GM12878 (cell line): ENCODE data around the gene DDX50. TPM values are rescaled to one million over a fixed set of nuclear protein-coding genes. Genes with fewer than 3 reads are reported as not detected.

Source experiments
- BRCA1 ChIP-seq: IDR thresholded peaks from 2 replicates; pipeline ENCODE4 v1.6.1; 2011; ENCODE audit warnings: low read depth, low read length, improper control_type of control experiment
- CEBPB ChIP-seq, 2 experiments: fragments of 150-350 bp in 1 of 2; IDR thresholded peaks; 2 replicates each; pipeline ENCODE4 v1.6.1; 2012 to 2014; ENCODE audit warnings: low read depth in 2 of 2, low read length in 2 of 2, borderline replicate concordance in 1 of 2, inconsistent platforms in 1 of 2
- JUND ChIP-seq: IDR thresholded peaks from 2 replicates; pipeline ENCODE4 v1.6.1; 2012; ENCODE audit warnings: low read depth, mild to moderate bottlenecking, low read length, improper control_type of control experiment, moderate library complexity
- MEF2B ChIP-seq: fragments of 450-650 bp; IDR thresholded peaks from 2 replicates; pipeline ENCODE4 v1.6.1; 2018; ENCODE audit warnings: mild to moderate bottlenecking, moderate library complexity; ENCODE audit not compliant: partially characterized antibody, poor library complexity, severe bottlenecking
- MYB ChIP-seq: fragments of 150-350 bp; IDR thresholded peaks from 2 replicates; pipeline ENCODE4 v1.6.1; 2014; ENCODE audit warnings: mild to moderate bottlenecking, low read depth, low read length, borderline replicate concordance
- NFYA ChIP-seq: IDR thresholded peaks from 2 replicates; pipeline ENCODE4 v1.6.1; 2011; ENCODE audit warnings: low read depth, mild to moderate bottlenecking, low read length, improper control_type of control experiment, borderline replicate concordance
- NR2C1 ChIP-seq: fragments of 450-650 bp; IDR thresholded peaks from 2 replicates; pipeline ENCODE4 v1.6.1; 2017; ENCODE audit warnings: antibody characterized with exemption, mild to moderate bottlenecking, moderate library complexity
- NR2C2 ChIP-seq: IDR thresholded peaks from 2 replicates; pipeline ENCODE4 v1.6.1; 2011; ENCODE audit warnings: borderline replicate concordance, low read depth; ENCODE audit not compliant: control insufficient read depth, insufficient read length
- PAX5 ChIP-seq: IDR thresholded peaks from 2 replicates; pipeline ENCODE4 v1.6.1; 2011; ENCODE audit warnings: low read depth, low read length, borderline replicate concordance
- POLR2A ChIP-seq: IDR thresholded peaks from 2 replicates; pipeline ENCODE4 v1.6.1; 2011; ENCODE audit warnings: low read depth, mild to moderate bottlenecking, low read length
- POU2F2 ChIP-seq: IDR thresholded peaks from 3 replicates; pipeline ENCODE4 v1.6.1; 2011; ENCODE audit warnings: low read depth, mild to moderate bottlenecking, low read length, borderline replicate concordance
- RBBP5 ChIP-seq: fragments of 200-600 bp; sonication (generic); conservative IDR thresholded peaks from 2 replicates; pipeline ENCODE4 v1.6.1; 2016
- SMARCA5 ChIP-seq: fragments of 450-650 bp; IDR thresholded peaks from 2 replicates; pipeline ENCODE4 v1.6.1; 2017; ENCODE audit warnings: mild to moderate bottlenecking
- SPI1 ChIP-seq: IDR thresholded peaks from 2 replicates; pipeline ENCODE4 v1.6.1; 2011; ENCODE audit warnings: low read depth, mild to moderate bottlenecking, low read length, moderate library complexity, borderline replicate concordance; ENCODE audit not compliant: insufficient read depth
- SUZ12 ChIP-seq: fragments of 200-600 bp; sonication (generic); IDR thresholded peaks from one replicate; pipeline ENCODE4 v1.6.1; 2018; ENCODE audit warnings: antibody characterized with exemption, mild to moderate bottlenecking; ENCODE audit not compliant: unreplicated experiment
- TCF7 ChIP-seq: IDR thresholded peaks from 2 replicates; pipeline ENCODE4 v1.6.1; 2014; ENCODE audit warnings: antibody characterized with exemption, borderline replicate concordance
- YY1 ChIP-seq: IDR thresholded peaks from 2 replicates; pipeline ENCODE4 v1.6.1; 2011; ENCODE audit warnings: low read depth, mild to moderate bottlenecking, low read length
- ZNF24 ChIP-seq: fragments of 450-650 bp; IDR thresholded peaks from 2 replicates; pipeline ENCODE4 v1.6.1; 2017; ENCODE audit warnings: antibody characterized with exemption, mild to moderate bottlenecking
- polyA plus RNA-seq, 11 experiments: library from polyadenylated mRNA; depleted of rRNA in 4 of 11; unstranded in 6 of 11; stranded (reverse) in 5 of 11; fragments of >200 nt; fragmentation: Nextera tagmentation in 4 of 11; fragmentation: Illumina TruSeq in 1 of 11; extraction: Ambion mirVana in 4 of 11; extraction: Trizol in 1 of 11; gene quantifications; 1 replicate in 1 of 11; 2 replicates in 10 of 11; pipeline versions ENCODE4 v1.2.1 to v1.2.3, GENCODE V29; 2011 to 2016; ENCODE audit warnings: inconsistent platforms in 2 of 11, missing spikeins in 2 of 11, low read depth in 1 of 11
- total RNA-seq, 4 experiments: library from RNA; depleted of rRNA in 3 of 4; stranded (reverse); fragments of >200 nt in 3 of 4; fragmentation: Illumina TruSeq in 1 of 4; extraction: Trizol in 1 of 4; gene quantifications; 2 replicates each; pipeline versions ENCODE4 v1.2.1 to v1.2.3, GENCODE V29; 2013 to 2021
- TF ChIP-seq, protein P1 (sequence below): IDR thresholded peaks from 2 replicates; pipeline ENCODE4 v1.6.1; 2011; ENCODE audit warnings: mild to moderate bottlenecking, low read depth, low read length, moderate library complexity; ENCODE audit not compliant: insufficient replicate concordance
- TF ChIP-seq, protein P2 (sequence below): fragments of 450-650 bp; formaldehyde crosslinking; IDR thresholded peaks from 2 replicates; pipeline ENCODE4 v1.4.0; 2020; ENCODE audit warnings: mild to moderate bottlenecking, moderate library complexity
- TF ChIP-seq, protein P3 (sequence below): fragments of 450-650 bp; IDR thresholded peaks from 2 replicates; pipeline ENCODE4 v1.6.1; 2017; ENCODE audit warnings: mild to moderate bottlenecking
- TF ChIP-seq, protein P4 (sequence below): fragments of 450-650 bp; IDR thresholded peaks from 2 replicates; pipeline ENCODE4 v1.6.1; 2017; ENCODE audit warnings: low read depth, mild to moderate bottlenecking, moderate library complexity

The DDX50 gene
- total and polyA plus RNA-seq, 10 of the 15 experiments (the other 5 are each of a cell fraction or from before 2014, with no cell fraction given): 24.9 to 52.0 (median 36.8) TPM

DNA sequence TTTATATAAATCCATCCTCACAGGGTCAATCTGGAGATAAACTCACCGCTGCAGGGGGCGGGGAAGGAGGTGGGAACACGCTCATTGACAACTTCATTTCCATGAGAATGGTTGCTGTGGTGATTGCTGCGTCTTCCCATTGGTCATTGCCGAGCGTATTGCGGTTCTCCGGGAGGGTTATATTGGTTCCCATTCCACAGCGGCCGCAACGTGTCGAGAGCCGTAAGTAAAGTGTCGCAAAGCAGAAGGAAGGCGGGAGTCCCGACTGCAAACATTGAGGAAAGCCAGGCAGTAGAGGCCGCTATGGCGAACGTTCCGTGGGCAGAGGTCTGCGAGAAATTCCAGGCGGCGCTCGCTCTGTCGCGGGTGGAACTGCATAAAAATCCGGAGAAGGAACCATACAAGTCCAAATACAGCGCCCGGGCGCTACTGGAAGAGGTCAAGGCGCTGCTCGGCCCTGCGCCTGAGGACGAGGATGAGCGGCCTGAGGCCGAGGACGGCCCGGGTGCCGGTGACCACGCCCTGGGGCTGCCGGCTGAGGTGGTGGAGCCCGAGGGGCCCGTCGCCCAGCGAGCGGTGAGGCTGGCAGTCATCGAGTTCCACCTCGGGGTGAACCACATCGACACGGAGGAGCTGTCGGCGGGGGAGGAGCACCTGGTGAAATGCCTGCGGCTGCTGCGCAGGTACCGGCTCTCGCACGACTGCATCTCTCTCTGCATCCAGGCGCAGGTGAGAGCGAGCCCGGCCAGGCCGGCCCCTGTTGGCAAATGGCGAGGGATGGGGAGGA lies 87.6 kb downstream of the DDX50 start, which contains the start of gene KIFBP (continued):
- TF ChIP-seq SUZ12 (no peak), ZNF24 (no peak), MYB (no peak), CEBPB (IDR thresholded peaks at IDR 0.05; ENCODE audit: borderline replicate concordance in 1 of 2, low read depth in 2 of 2, low read length in 2 of 2) (no peak), TCF7 (no peak), BRCA1 (no peak), NFYA (peak; percentile 14; the same call in 1 of the 2 replicates), NR2C2 (no peak), RBBP5 (no peak), POU2F2 (peak; percentile 70; the same call in 1 of the 3 replicates), JUND (no peak), PAX5 (no peak), SPI1 (no peak), POLR2A (peak; percentile 86), MEF2B (no peak), SMARCA5 (peak; percentile 66), YY1 (peak; percentile 81; the same call in 1 of the 2 replicates), NR2C1 (no peak)
- TF ChIP-seq, protein P1, sequence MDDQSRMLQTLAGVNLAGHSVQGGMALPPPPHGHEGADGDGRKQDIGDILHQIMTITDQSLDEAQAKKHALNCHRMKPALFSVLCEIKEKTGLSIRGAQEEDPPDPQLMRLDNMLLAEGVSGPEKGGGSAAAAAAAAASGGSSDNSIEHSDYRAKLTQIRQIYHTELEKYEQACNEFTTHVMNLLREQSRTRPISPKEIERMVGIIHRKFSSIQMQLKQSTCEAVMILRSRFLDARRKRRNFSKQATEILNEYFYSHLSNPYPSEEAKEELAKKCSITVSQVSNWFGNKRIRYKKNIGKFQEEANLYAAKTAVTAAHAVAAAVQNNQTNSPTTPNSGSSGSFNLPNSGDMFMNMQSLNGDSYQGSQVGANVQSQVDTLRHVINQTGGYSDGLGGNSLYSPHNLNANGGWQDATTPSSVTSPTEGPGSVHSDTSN: no peak
- TF ChIP-seq, protein P2, sequence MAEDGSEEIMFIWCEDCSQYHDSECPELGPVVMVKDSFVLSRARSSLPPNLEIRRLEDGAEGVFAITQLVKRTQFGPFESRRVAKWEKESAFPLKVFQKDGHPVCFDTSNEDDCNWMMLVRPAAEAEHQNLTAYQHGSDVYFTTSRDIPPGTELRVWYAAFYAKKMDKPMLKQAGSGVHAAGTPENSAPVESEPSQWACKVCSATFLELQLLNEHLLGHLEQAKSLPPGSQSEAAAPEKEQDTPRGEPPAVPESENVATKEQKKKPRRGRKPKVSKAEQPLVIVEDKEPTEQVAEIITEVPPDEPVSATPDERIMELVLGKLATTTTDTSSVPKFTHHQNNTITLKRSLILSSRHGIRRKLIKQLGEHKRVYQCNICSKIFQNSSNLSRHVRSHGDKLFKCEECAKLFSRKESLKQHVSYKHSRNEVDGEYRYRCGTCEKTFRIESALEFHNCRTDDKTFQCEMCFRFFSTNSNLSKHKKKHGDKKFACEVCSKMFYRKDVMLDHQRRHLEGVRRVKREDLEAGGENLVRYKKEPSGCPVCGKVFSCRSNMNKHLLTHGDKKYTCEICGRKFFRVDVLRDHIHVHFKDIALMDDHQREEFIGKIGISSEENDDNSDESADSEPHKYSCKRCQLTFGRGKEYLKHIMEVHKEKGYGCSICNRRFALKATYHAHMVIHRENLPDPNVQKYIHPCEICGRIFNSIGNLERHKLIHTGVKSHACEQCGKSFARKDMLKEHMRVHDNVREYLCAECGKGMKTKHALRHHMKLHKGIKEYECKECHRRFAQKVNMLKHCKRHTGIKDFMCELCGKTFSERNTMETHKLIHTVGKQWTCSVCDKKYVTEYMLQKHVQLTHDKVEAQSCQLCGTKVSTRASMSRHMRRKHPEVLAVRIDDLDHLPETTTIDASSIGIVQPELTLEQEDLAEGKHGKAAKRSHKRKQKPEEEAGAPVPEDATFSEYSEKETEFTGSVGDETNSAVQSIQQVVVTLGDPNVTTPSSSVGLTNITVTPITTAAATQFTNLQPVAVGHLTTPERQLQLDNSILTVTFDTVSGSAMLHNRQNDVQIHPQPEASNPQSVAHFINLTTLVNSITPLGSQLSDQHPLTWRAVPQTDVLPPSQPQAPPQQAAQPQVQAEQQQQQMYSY (CRISPR knock-in tag): no peak
- TF ChIP-seq, protein P3, sequence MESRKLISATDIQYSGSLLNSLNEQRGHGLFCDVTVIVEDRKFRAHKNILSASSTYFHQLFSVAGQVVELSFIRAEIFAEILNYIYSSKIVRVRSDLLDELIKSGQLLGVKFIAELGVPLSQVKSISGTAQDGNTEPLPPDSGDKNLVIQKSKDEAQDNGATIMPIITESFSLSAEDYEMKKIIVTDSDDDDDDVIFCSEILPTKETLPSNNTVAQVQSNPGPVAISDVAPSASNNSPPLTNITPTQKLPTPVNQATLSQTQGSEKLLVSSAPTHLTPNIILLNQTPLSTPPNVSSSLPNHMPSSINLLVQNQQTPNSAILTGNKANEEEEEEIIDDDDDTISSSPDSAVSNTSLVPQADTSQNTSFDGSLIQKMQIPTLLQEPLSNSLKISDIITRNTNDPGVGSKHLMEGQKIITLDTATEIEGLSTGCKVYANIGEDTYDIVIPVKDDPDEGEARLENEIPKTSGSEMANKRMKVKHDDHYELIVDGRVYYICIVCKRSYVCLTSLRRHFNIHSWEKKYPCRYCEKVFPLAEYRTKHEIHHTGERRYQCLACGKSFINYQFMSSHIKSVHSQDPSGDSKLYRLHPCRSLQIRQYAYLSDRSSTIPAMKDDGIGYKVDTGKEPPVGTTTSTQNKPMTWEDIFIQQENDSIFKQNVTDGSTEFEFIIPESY: no peak
- TF ChIP-seq, protein P4, sequence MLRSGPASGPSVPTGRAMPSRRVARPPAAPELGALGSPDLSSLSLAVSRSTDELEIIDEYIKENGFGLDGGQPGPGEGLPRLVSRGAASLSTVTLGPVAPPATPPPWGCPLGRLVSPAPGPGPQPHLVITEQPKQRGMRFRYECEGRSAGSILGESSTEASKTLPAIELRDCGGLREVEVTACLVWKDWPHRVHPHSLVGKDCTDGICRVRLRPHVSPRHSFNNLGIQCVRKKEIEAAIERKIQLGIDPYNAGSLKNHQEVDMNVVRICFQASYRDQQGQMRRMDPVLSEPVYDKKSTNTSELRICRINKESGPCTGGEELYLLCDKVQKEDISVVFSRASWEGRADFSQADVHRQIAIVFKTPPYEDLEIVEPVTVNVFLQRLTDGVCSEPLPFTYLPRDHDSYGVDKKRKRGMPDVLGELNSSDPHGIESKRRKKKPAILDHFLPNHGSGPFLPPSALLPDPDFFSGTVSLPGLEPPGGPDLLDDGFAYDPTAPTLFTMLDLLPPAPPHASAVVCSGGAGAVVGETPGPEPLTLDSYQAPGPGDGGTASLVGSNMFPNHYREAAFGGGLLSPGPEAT: peak; percentile 84
